Ovary (tissue), 9 donors: ENCODE measurements around the gene PLCB3. TPM values are rescaled to one million over a fixed set of nuclear protein-coding genes. Genes with fewer than 3 reads are reported as not detected.
A peak's percentile ranks its signal among the peaks of the same experiment; 100 is the strongest.

Source experiments
- DNase-seq, 5 donors: peaks; one replicate each; pipeline ENCODE4 v3.0.0-alpha.2; 2019 to 2020
- H3K27ac ChIP-seq, 2 donors: fragments of 200-600 bp; one replicate each; pipeline versions ENCODE4 v1.5.1 to v1.8.0; 2019 to 2022
- H3K27me3 ChIP-seq: fragments of 200-600 bp; one replicate; pipeline ENCODE4 v1.8.0; 2022
- H3K36me3 ChIP-seq: fragments of 200-600 bp; sonication (generic); one replicate; pipeline ENCODE4 v1.5.1; 2019
- H3K4me1 ChIP-seq: one replicate; pipeline ENCODE4 v1.8.1; 2013; ENCODE audit warnings: mild to moderate bottlenecking, moderate library complexity; ENCODE audit not compliant: insufficient read depth
- H3K4me3 ChIP-seq: fragments of 200-600 bp; sonication (generic); one replicate; pipeline ENCODE4 v1.5.1; 2017
- H3K9me3 ChIP-seq, 2 donors: fragments of 200-600 bp in 1 of 2; sonication (generic) in 1 of 2; one replicate each; pipeline versions ENCODE4 v1.5.1 to v1.8.1; 2013 to 2019; ENCODE audit warnings: mild to moderate bottlenecking in 1 of 2, moderate library complexity in 1 of 2
- CTCF ChIP-seq, 3 donors: fragments of 450-650 bp in 2 of 3; fragments of 200-600 bp in 1 of 3; IDR thresholded peaks; one replicate each; pipeline versions ENCODE4 v1.5.1 to v1.8.0; 2016 to 2022; ENCODE audit warnings: antibody characterized with exemption in 3 of 3, mild to moderate bottlenecking in 1 of 3
- EP300 ChIP-seq: sonication (generic); formaldehyde crosslinking; IDR thresholded peaks from one replicate; pipeline ENCODE4 v1.6.1; 2017; ENCODE audit warnings: antibody characterized with exemption
- POLR2A ChIP-seq: fragments of 450-650 bp; IDR thresholded peaks from one replicate; pipeline ENCODE4 v1.6.1; 2017; ENCODE audit warnings: antibody characterized with exemption, mild to moderate bottlenecking, moderate library complexity
- WGBS, 3 donors: extraction: QIAGEN DNeasy Blood & Tissue Kit in 1 of 3; methylation state at CpG; one replicate each; pipeline versions ENCODE4 v1.1.5 to v1.1.7; 2013 to 2017; 5-methylcytosine and 5-hydroxymethylcytosine counted together
- intact Hi-C, 4 donors: fragments of 100-400 bp; cut with DNase I; formaldehyde crosslinking; loops; one replicate each; pipeline versions ENCODE4 v1.11.0 to v1.15.1; 2022 to 2023
- polyA plus RNA-seq, 2 donors: library from polyadenylated mRNA; stranded (reverse); fragments of 200-250 nt in 1 of 2; fragments of 350-450 nt in 1 of 2; fragmentation: Illumina TruSeq in 1 of 2; extraction: RNeasy Lipid Tissue Mini Kit (QIAGEN cat#74804) in 1 of 2; gene quantifications; one replicate each; pipeline ENCODE4 v1.2.3, GENCODE V29; 2013 to 2014
- total RNA-seq, 7 donors: library from RNA; depleted of rRNA in 2 of 7; stranded (reverse); fragments of >200 nt in 2 of 7; fragmentation: NEBNext Ultra II Directional in 3 of 7; extraction: Animal tissue kit (Norgen Biotek cat#: 25700) in 3 of 7; gene quantifications; one replicate each; pipeline versions ENCODE4 v1.1.0 to v1.2.4, GENCODE V29; 2016 to 2023
- donor health status: DM: no; HTN: no; CAD: no; lungs with moderate emphysema.
- donor health status: DM: no; HTN: no; CAD: no.
- donor health status: Bipolar disorder and iron deficiency.
- donor health status: DM: yes; HTN: yes; CAD: no.
- donor health status: DM: no; HTN: no; CAD: no.
- donor health status: DM: yes; HTN: yes; CAD: no.

The PLCB3 gene
- total and polyA plus RNA-seq, 9 donors, result 5.3 to 44.8 (median 29.1) TPM

GRCh38 chr11:64253043-64253442, 1.7 kb downstream of the PLCB3 start:
- TF ChIP-seq POLR2A (no peak), CTCF (IDR thresholded peaks at IDR 0.05) (no peak), EP300 (no peak)
- peak overlapping the region in 1 of 2 donors; percentile 28 for H3K27ac ChIP-seq
- DNase-seq, result no peak
- H3K36me3 ChIP-seq, result no peaks in the 10 kb centered on the region
- intact Hi-C loops, result loop anchor here in 1 of 4 donors (5.0 kb wide), 1 partner anchor 51 kb away; no protein-coding TSS in a partner anchor
- no peaks in the 10 kb centered on the region for H3K9me3 ChIP-seq
- H3K4me1 ChIP-seq, result peaks cover 10% of the 10 kb centered on the region
- H3K27me3 ChIP-seq, result no peaks in the 10 kb centered on the region
- 78 to 80% (median 79%) methylated on average over 8 of the region's 8 CpGs for WGBS, 3 donors
- no peak overlapping the region for H3K4me3 ChIP-seq

DNA sequence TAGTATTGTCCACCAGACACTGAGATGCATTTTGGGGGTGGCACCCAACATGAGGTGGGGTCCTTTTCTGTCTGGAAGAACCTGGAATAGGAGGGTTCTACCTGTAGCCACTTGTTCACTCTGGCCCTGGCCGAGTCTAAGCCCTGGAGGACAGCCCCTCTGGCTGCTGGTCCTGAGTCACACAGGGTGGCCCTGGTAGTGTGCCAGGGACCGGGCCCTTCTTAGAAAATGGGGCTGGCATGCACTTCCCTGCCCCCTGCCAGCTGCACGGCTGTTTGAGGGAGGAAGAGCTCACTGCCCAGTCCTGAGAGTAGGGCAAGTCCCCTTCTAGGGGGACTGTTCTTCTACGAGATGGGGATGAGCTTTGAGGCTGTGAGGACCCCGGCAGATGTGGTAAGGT, 2.2 kb downstream of the PLCB3 start:
- no peak for TF ChIP-seq POLR2A
- TF ChIP-seq EP300, result no peak
- no peak for TF ChIP-seq CTCF (IDR thresholded peaks at IDR 0.05)
- peaks cover 10% of the 10 kb centered on the region for H3K4me1 ChIP-seq
- WGBS, 3 donors, result 57 to 73% (median 63%) methylated on average over 5 of the region's 5 CpGs
- H3K9me3 ChIP-seq, result no peaks in the 10 kb centered on the region
- DNase-seq, result no peak
- intact Hi-C loops, result loop anchor here in 1 of 4 donors (5.0 kb wide), 1 partner anchor 51 kb away; no protein-coding TSS in a partner anchor
- no peaks in the 10 kb centered on the region for H3K27me3 ChIP-seq
- no peak overlapping the region for H3K27ac ChIP-seq
- H3K4me3 ChIP-seq, result no peak overlapping the region
- H3K36me3 ChIP-seq, result no peaks in the 10 kb centered on the region

- Histone ChIP-seq H3K9me3 (no peaks in the 10 kb centered on the region), H3K27me3 (no peaks in the 10 kb centered on the region), H3K36me3 (no peaks in the 10 kb centered on the region), H3K4me1 (peaks cover 10% of the 10 kb centered on the region), H3K27ac (no peak overlapping the region), H3K4me3 (no peak overlapping the region)
- intact Hi-C loops, result loop anchor here in 1 of 4 donors (5.0 kb wide), 1 partner anchor 52 kb away; no protein-coding TSS in a partner anchor
- WGBS, 3 donors, result 79 to 83% (median 82%) methylated on average over 7 of the region's 7 CpGs
- TF ChIP-seq POLR2A (no peak), EP300 (no peak), CTCF (IDR thresholded peaks at IDR 0.05) (no peak)
- no peak for DNase-seq
Observed at GRCh38 chr11:64254326-64254725, 3.0 kb downstream of the PLCB3 start.

GRCh38 chr11:64255135-64256128, 4.1 kb downstream of the PLCB3 start:
- TF ChIP-seq EP300 (no peak), POLR2A (no peak), CTCF (IDR thresholded peaks at IDR 0.05) (no peak)
- Histone ChIP-seq H3K9me3 (no peaks in the 10 kb centered on the region), H3K4me3 (no peak overlapping the region), H3K36me3 (no peaks in the 10 kb centered on the region), H3K27ac (no peak overlapping the region), H3K4me1 (peaks cover 10% of the 10 kb centered on the region), H3K27me3 (no peaks in the 10 kb centered on the region)
- DNase-seq, result no peak
- WGBS, 3 donors, result 83 to 88% (median 83%) methylated on average over 33 to 35 of the region's 35 CpGs
- intact Hi-C loops, result no loop called here
